HL-60 (cell line): ENCODE data around the gene HCRTR1.

Source experiments
- DNase-seq, 2 experiments: peaks; one replicate each; pipeline ENCODE4 v3.0.0-alpha.2; 2010 to 2020; ENCODE audit warnings: low read depth in 1 of 2, low spot score in 1 of 2
- H3K27ac ChIP-seq: fragments of 250-450 bp; sonication (Bioruptor Pico); replicated peaks from 2 replicates; pipeline ENCODE4 v1.5.1; 2020; ENCODE audit warnings: mild to moderate bottlenecking, moderate library complexity
- H3K27me3 ChIP-seq: fragments of 250-450 bp; sonication (Bioruptor Pico); 2 replicates; pipeline ENCODE4 v1.5.1; 2021; ENCODE audit warnings: mild to moderate bottlenecking, moderate library complexity; ENCODE audit not compliant: insufficient read depth, poor library complexity, severe bottlenecking
- H3K4me3 ChIP-seq: replicated peaks from 2 replicates; pipeline ENCODE4 v1.5.1; 2011; ENCODE audit warnings: mild to moderate bottlenecking, control low read depth, low read length; ENCODE audit not compliant: insufficient read depth
- GABPA ChIP-seq: IDR thresholded peaks from 2 replicates; pipeline ENCODE4 v1.6.1; 2012; ENCODE audit warnings: low read depth
- POLR2AphosphoS5 ChIP-seq: IDR thresholded peaks from 2 replicates; pipeline ENCODE4 v1.6.1; 2012; ENCODE audit warnings: low read depth
- SPI1 ChIP-seq: IDR thresholded peaks from 2 replicates; pipeline ENCODE4 v1.6.1; 2012; ENCODE audit warnings: low read depth, mild to moderate bottlenecking, borderline replicate concordance
- TF ChIP-seq, protein P1 (sequence below): IDR thresholded peaks from one replicate; pipeline ENCODE4 v1.5.1; 2011; ENCODE audit warnings: low read length, control low read depth, inconsistent platforms; ENCODE audit not compliant: insufficient read depth
- TF ChIP-seq, protein P2 (sequence below): IDR thresholded peaks from 2 replicates; pipeline ENCODE4 v1.6.1; 2012; ENCODE audit warnings: low read depth; ENCODE audit not compliant: insufficient replicate concordance

HCRTR1 gene

DNA sequence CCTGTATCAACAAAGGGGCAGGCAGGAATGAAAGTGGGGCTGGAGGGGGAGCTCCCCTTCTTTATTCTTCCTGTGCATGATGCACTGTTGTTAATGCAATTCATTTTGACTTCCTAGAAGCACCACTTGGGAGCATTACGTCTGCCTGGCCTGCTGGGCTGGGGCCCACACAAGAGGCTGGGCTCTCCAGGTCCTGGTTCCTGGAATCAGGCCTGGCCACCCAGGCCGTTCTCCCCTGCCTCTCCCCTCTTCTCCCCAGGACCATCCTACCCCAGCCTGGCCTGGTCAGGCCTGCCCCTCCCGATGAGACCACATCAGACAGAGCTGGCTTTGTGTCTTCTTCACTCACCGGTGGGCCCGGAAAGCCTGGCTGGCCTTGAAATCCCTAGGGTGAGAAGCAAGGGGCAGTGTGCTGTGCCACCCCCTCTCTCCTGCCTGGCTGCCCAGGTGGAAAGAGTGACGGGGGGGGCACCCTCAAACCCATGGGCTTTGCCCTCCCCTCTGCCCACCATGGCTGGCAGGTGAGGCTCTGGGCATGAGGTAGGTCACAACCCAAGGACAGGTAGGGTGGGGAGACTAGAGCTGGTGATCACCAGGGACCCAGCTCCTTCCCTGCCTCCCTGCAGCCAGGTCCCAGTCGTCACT lies 47.9 kb downstream of the HCRTR1 start:
- peaks cover 12% of the 10 kb centered on the region for H3K27me3 ChIP-seq

DNA sequence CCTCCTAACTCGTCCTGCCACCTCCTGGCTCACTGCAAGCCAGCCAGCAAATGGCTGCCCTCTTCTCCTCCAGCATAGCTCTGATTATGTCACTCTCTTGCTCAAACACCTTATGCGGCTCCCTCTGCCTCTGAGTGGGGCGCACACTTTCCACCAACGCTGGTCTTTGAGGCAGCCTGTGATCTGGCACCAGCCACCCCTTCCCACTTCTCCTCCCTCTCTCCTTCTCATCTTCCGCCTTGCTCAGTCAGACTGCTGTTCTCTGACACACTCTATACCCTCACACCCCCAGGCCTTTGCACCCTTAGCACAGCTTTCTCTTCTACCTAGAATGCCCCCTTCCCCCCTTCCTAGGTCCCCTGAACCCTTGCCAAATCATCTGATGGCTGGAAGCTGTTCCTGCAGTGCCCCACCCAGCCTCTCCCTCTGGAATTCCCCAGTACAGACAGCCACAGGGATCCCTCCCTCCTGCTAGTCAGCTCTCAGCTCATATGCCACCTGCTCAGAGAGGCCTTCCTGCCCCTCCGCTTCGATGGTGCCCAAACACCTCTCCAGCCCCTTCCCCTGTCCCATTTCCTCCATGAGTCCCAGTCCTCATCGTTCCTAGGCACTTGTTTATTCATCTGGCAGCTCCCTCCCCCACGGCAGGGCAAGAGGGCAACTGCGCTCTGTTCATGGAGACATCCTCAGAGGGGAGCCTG lies 48.9 kb downstream of the HCRTR1 start:
- Histone ChIP-seq H3K27me3 (peaks cover 15% of the 10 kb centered on the region), H3K27ac (no peak overlapping the region), H3K4me3 (no peak overlapping the region)
- no peak for DNase-seq
- TF ChIP-seq GABPA (no peak), POLR2AphosphoS5 (no peak)
- TF ChIP-seq, protein P1, sequence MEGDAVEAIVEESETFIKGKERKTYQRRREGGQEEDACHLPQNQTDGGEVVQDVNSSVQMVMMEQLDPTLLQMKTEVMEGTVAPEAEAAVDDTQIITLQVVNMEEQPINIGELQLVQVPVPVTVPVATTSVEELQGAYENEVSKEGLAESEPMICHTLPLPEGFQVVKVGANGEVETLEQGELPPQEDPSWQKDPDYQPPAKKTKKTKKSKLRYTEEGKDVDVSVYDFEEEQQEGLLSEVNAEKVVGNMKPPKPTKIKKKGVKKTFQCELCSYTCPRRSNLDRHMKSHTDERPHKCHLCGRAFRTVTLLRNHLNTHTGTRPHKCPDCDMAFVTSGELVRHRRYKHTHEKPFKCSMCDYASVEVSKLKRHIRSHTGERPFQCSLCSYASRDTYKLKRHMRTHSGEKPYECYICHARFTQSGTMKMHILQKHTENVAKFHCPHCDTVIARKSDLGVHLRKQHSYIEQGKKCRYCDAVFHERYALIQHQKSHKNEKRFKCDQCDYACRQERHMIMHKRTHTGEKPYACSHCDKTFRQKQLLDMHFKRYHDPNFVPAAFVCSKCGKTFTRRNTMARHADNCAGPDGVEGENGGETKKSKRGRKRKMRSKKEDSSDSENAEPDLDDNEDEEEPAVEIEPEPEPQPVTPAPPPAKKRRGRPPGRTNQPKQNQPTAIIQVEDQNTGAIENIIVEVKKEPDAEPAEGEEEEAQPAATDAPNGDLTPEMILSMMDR: no peak

More for the DNA sequence above, 47.9 kb downstream of the HCRTR1 start:
- H3K4me3 ChIP-seq: no peak overlapping the region
- H3K27ac ChIP-seq: no peak overlapping the region
- no peak for TF ChIP-seq SPI1
- TF ChIP-seq, protein P1: no peak
- no peak for TF ChIP-seq POLR2AphosphoS5
- TF ChIP-seq, protein P2, sequence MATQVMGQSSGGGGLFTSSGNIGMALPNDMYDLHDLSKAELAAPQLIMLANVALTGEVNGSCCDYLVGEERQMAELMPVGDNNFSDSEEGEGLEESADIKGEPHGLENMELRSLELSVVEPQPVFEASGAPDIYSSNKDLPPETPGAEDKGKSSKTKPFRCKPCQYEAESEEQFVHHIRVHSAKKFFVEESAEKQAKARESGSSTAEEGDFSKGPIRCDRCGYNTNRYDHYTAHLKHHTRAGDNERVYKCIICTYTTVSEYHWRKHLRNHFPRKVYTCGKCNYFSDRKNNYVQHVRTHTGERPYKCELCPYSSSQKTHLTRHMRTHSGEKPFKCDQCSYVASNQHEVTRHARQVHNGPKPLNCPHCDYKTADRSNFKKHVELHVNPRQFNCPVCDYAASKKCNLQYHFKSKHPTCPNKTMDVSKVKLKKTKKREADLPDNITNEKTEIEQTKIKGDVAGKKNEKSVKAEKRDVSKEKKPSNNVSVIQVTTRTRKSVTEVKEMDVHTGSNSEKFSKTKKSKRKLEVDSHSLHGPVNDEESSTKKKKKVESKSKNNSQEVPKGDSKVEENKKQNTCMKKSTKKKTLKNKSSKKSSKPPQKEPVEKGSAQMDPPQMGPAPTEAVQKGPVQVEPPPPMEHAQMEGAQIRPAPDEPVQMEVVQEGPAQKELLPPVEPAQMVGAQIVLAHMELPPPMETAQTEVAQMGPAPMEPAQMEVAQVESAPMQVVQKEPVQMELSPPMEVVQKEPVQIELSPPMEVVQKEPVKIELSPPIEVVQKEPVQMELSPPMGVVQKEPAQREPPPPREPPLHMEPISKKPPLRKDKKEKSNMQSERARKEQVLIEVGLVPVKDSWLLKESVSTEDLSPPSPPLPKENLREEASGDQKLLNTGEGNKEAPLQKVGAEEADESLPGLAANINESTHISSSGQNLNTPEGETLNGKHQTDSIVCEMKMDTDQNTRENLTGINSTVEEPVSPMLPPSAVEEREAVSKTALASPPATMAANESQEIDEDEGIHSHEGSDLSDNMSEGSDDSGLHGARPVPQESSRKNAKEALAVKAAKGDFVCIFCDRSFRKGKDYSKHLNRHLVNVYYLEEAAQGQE: no peak
- TF ChIP-seq GABPA: no peak
- DNase-seq: no peak

DNA sequence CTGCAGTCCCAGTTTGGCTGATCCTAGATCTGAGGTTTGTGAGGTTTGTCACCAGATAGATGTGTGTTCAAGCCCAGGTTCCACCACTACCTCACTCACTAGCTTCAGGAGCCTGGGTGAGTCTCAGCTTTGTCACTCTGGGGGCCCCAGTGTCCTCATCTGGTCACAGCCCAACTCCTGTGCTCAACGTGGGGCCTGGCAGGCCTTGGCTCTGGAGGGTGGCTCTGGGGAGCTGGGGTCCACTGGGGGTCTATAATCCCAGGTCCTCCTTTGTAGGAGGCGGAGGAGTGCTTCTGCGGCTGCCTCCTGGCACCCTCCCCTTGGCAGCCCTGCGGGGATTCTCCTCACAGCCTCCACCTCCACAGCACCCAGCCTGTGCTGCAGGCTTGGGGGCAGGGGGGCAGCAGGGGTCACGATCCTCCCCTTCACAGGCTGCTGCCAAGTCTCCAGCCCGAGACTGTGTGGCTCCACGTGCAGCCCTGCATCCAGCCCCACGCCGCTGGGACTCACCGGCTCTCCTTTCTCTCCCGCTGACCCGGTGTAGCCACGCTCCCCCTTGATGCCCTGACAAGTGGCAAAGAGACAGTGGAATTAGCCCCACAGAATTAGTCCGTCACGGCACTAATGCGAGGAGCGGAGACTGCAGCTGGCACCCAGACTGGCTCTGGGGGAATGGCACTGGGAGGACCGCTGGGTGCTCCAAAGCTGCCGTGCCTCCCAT lies 49.7 kb downstream of the HCRTR1 start:
- H3K27me3 ChIP-seq: peaks cover 15% of the 10 kb centered on the region
- H3K27ac ChIP-seq: no peak overlapping the region
- TF ChIP-seq GABPA (no peak), SPI1 (no peak)
- TF ChIP-seq, protein P1: no peak
- TF ChIP-seq, protein P2: no peak
- H3K4me3 ChIP-seq: no peak overlapping the region
- DNase-seq: no peak
